ENCODE measurements around the gene DDX41.

Gene DDX41

GRCh38 chr5:177495243-177496060 is 21.3 kb downstream of the DDX41 start:
- peak; percentile 12; the same call in 1 of the 2 replicates for TF ChIP-seq POLR2AphosphoS5 (IDR thresholded peaks at IDR 0.05; ENCODE audit: low read depth)
- no peak for TF ChIP-seq GABPA (IDR thresholded peaks at IDR 0.05; ENCODE audit: low read depth)
- Histone ChIP-seq H3K27me3 (ENCODE audit: insufficient read depth, poor library complexity, severe bottlenecking) (no peaks in the 10 kb centered on the region), H3K4me3 (replicated peaks; ENCODE audit: insufficient read depth, low read length) (peak overlapping the region; percentile 81), H3K27ac (replicated peaks) (peak overlapping the region; percentile 55)
- peak in 1 of 2 experiments; percentile 70 for DNase-seq (ENCODE audit: low read depth in 1 of 2, low spot score in 1 of 2)

GRCh38 chr5:177494346-177495195 is 22.2 kb downstream of the DDX41 start:
- peak overlapping the region; percentile 22 for H3K4me3 ChIP-seq (replicated peaks; ENCODE audit: insufficient read depth, low read length)
- TF ChIP-seq GABPA (IDR thresholded peaks at IDR 0.05; ENCODE audit: low read depth) = no peak
- peak; percentile 100 for TF ChIP-seq SPI1 (IDR thresholded peaks at IDR 0.05; ENCODE audit: borderline replicate concordance, low read depth)
- H3K27ac ChIP-seq (replicated peaks) = peak overlapping the region; percentile 55
- no peaks in the 10 kb centered on the region for H3K27me3 ChIP-seq (ENCODE audit: insufficient read depth, poor library complexity, severe bottlenecking)
- peak; percentile 90 to 93 for DNase-seq (ENCODE audit: low read depth in 1 of 2, low spot score in 1 of 2)

- no peak for DNase-seq (ENCODE audit: low read depth in 1 of 2, low spot score in 1 of 2)
- peak overlapping the region; percentile 55 for H3K27ac ChIP-seq (replicated peaks)
- no peaks in the 10 kb centered on the region for H3K27me3 ChIP-seq (ENCODE audit: insufficient read depth, poor library complexity, severe bottlenecking)
- no peak overlapping the region for H3K4me3 ChIP-seq (replicated peaks; ENCODE audit: insufficient read depth, low read length)
- no peak for TF ChIP-seq REST (IDR thresholded peaks at IDR 0.05; ENCODE audit: insufficient replicate concordance, low read depth)
- TF ChIP-seq SPI1 (IDR thresholded peaks at IDR 0.05; ENCODE audit: borderline replicate concordance, low read depth) = no peak
- TF ChIP-seq POLR2AphosphoS5 (IDR thresholded peaks at IDR 0.05; ENCODE audit: low read depth) = no peak
- TF ChIP-seq GABPA (IDR thresholded peaks at IDR 0.05; ENCODE audit: low read depth) = no peak
Observed at GRCh38 chr5:177493795-177494345, 22.9 kb downstream of the DDX41 start.

- Histone ChIP-seq H3K27ac (replicated peaks) (peak overlapping the region; percentile 55; the same call in 1 of the 2 replicates), H3K27me3 (ENCODE audit: insufficient read depth, poor library complexity, severe bottlenecking) (no peaks in the 10 kb centered on the region), H3K4me3 (replicated peaks; ENCODE audit: insufficient read depth, low read length) (no peak overlapping the region)
- DNase-seq (ENCODE audit: low read depth in 1 of 2, low spot score in 1 of 2) = no peak
- TF ChIP-seq REST (IDR thresholded peaks at IDR 0.05; ENCODE audit: insufficient replicate concordance, low read depth) (no peak), POLR2AphosphoS5 (IDR thresholded peaks at IDR 0.05; ENCODE audit: low read depth) (no peak), GABPA (IDR thresholded peaks at IDR 0.05; ENCODE audit: low read depth) (no peak), SPI1 (IDR thresholded peaks at IDR 0.05; ENCODE audit: borderline replicate concordance, low read depth) (no peak), CTCF (IDR thresholded peaks at IDR 0.05; ENCODE audit: insufficient read depth, low read length) (no peak)
Observed at GRCh38 chr5:177492841-177493240, 23.9 kb downstream of the DDX41 start.
